Measurements from ENCODE around the gene XRCC1.
"Not testable (repeated sequence)": the region's sequence is repeated elsewhere in the genome, so short reads cannot be mapped to it uniquely, and the experiment has no call there.

- TF ChIP-seq, protein P1, sequence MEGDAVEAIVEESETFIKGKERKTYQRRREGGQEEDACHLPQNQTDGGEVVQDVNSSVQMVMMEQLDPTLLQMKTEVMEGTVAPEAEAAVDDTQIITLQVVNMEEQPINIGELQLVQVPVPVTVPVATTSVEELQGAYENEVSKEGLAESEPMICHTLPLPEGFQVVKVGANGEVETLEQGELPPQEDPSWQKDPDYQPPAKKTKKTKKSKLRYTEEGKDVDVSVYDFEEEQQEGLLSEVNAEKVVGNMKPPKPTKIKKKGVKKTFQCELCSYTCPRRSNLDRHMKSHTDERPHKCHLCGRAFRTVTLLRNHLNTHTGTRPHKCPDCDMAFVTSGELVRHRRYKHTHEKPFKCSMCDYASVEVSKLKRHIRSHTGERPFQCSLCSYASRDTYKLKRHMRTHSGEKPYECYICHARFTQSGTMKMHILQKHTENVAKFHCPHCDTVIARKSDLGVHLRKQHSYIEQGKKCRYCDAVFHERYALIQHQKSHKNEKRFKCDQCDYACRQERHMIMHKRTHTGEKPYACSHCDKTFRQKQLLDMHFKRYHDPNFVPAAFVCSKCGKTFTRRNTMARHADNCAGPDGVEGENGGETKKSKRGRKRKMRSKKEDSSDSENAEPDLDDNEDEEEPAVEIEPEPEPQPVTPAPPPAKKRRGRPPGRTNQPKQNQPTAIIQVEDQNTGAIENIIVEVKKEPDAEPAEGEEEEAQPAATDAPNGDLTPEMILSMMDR (IDR thresholded peaks at IDR 0.05) = not testable (repeated sequence)
- not testable (repeated sequence) for TF ChIP-seq POLR2A (IDR thresholded peaks at IDR 0.05)
Measured at GRCh38 chr19:43600326-43600725, 25.0 kb upstream of the XRCC1 start.

Data from right lobe of liver (tissue), 4 donors.